HG03575 (cell line): ENCODE data around the gene AMIGO2.
"Not testable (repeated sequence)": the region's sequence is repeated elsewhere in the genome, so short reads cannot be mapped to it uniquely, and the experiment has no call there.

ENCODE experiments used
- ATAC-seq: cut with Tn5 transposase; IDR thresholded peaks from one replicate; pipeline ENCODE4 v1.9.1; 2021; ENCODE audit not compliant: unreplicated experiment, insufficient number of reproducible peaks, low FRiP score; ENCODE audit errors: extremely low read depth

Gene AMIGO2, protein sequence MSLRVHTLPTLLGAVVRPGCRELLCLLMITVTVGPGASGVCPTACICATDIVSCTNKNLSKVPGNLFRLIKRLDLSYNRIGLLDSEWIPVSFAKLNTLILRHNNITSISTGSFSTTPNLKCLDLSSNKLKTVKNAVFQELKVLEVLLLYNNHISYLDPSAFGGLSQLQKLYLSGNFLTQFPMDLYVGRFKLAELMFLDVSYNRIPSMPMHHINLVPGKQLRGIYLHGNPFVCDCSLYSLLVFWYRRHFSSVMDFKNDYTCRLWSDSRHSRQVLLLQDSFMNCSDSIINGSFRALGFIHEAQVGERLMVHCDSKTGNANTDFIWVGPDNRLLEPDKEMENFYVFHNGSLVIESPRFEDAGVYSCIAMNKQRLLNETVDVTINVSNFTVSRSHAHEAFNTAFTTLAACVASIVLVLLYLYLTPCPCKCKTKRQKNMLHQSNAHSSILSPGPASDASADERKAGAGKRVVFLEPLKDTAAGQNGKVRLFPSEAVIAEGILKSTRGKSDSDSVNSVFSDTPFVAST

DNA sequence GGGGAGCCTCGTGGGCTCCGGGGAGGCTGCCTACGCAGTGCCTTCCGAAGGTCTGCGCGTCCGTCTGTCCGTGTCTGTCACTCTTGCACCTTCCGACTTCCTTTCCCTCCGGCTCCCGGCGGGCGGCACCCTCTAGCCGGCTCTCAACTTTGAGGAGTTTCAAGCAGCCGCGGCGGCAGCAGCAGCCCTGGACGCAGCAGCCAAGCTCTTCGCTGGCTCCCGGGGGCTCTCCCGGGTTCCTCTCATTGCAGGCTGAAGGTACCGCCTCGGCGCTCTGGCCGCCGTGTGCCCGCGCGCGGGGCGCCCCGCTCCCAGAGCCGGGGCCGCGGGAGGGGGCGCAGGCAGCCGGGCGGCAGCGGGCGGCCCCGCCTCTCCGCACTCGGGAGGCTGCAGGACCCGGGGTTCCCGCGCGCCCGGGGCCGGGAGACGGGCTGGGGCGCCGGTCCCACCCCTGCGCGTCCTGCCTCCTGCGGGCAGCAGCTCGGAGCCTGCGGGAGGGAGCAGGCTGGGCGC is at the start of gene AMIGO2, which contains the start of gene PCED1B:
TSS of gene AMIGO2 (minus strand) at position 492 of the 513 bp plus-strand sequence. CDS start 957 bp downstream, outside the sequence.
TSS of gene PCED1B (plus strand) at position 154 of the 513 bp plus-strand sequence. CDS start 155,443 bp downstream, outside the sequence.
- no peak for ATAC-seq

DNA sequence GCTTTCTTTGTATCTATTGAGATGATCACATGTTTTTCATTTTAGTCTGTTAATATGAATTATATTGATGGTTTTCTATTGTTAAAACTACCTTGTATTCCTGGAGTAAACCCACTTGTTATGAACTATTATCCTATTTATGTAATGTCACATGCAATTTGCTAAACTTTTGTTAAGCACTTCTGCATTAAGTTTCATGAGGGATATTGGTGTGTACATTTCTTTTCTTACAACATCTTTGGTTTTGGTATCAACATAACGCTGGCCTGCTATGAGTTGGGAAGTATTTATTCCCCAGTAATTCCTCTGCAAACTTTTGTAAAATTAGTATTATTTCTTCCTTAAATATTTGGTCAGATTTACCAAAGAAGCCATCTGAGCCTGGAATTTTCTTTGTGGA is 46.5 kb upstream of the AMIGO2 start:
- ATAC-seq = no peak

DNA sequence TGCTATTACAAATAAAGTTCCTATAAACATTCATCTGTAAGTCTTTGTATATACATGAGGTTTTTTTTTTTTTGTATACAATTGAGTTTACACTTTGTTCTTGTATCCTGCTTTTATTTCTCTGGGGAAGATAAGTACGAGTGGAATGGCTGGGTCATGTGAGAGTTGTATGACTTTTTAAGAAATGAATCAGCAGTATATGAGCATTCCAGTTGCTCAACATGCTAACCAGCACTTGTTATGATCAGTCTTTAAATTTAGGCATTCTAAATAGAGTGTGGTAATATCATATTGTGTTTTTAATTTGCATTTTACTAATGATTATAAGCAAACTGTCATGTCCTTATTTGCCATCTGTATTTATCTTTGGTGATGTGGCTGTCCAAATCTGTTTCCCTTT is 44.7 kb upstream of the AMIGO2 start:
- no peak for ATAC-seq

DNA sequence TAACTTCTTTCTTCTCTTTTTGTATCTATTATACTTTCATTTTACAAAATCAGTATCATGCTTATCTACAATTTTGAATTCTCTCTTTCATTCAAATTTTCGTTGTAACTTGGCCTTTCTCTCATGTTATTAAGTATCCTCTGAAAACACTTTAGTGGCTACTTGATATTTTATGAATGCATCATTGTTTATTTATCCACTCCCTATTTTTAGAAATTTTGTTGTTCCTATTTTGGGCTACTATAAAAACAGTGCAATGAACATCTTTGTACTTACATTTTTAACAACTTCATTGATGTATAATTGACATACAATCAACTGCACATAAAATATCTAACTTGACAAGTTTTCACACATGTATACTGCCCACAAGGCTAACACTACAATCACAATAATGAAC is 44.0 kb upstream of the AMIGO2 start:
- ATAC-seq = no peak

DNA sequence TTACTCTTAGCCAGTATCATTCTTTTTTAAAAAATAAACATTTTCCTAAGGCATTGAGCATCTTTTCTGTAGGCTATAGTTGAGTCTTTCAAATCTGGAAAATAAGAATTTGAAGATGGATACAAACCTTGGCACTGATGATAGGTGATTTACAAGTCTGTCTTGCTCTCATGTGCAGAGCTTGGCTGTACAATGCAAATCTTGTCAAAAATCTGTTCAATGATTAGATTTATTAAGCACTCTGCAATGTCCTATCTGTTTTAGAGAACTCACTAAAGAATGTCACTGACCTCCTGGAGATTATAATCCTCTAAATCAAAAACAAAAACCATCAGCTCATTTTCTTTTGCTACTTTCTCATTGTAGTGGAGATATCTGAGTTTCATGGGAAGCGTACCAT is 42.8 kb upstream of the AMIGO2 start:
- no peak for ATAC-seq

DNA sequence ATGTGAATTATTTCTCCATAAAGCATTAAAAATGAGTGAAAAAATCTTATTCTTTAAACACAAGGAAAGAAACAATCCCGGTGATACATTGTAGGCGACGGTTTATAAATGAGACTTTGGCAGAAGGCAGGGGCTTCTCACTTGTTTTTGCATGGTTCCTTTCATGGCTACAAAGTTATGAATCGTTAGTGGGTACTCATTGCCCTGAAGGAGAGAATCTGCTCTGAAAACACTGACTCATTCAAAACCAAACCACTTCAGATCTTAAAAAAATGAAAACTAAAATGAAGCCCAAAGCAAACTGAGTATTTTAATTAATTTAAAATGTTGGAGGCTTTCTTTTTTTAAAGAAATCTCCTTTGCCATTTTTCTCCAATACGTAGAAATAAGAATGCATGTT is 41.4 kb upstream of the AMIGO2 start:
- no peak for ATAC-seq

DNA sequence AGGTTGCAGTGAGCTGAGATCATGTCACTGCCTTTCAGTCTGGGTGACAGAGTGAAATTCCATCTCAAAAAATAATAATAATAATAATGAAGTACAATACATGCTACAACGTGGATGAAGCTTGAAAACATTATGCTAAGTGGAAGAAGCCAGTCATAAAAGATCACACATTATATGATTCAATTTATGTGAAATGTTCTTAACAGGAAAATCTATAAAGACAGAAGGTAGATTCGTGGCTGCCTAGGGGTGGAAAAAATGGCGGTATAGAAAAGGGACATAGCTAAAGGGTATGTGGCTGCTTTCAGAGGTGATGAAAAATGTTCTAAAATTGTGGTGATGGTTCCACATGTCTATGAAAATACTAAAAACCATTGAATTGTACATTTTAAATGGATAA is 41.0 kb upstream of the AMIGO2 start:
- ATAC-seq = no peak

DNA sequence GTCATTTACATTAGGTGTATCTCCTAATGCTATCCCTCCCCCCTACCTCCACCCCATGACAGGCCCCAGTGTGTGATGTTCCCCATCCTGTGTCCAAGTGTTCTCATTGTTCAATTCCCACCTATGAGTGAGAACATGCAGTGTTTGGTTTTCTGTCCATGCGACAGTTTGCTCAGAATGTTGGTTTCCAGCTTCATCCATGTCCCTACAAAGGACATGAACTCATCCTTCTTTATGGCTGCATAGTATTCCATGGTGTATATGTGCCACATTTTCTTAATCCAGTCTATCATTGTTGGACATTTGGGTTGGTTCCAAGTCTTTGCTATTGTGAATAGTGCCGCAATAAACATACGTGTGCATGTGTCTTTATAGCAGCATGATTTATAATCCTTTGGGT is 37.5 kb upstream of the AMIGO2 start:
- not testable (repeated sequence) for ATAC-seq

DNA sequence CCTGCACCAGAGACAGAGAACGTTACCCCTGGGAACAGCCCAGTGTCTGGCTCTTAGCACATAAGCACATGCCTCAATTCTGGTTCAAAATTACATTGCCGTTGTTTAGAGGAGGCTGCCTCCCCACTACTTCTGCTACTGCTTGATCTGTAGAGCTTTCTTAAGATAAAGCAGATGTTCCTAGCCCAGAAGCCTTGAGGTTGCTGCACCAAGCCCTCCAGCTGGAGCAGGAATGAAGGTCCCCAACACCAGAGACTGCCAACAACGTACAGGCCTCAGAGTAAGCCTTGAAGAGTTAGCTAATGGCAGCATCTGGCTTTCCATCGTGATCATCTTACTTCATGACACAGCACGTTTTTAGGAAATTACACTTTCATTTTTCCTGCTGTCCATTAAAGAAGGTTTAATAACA is 34.7 kb upstream of the AMIGO2 start:
- no peak for ATAC-seq

DNA sequence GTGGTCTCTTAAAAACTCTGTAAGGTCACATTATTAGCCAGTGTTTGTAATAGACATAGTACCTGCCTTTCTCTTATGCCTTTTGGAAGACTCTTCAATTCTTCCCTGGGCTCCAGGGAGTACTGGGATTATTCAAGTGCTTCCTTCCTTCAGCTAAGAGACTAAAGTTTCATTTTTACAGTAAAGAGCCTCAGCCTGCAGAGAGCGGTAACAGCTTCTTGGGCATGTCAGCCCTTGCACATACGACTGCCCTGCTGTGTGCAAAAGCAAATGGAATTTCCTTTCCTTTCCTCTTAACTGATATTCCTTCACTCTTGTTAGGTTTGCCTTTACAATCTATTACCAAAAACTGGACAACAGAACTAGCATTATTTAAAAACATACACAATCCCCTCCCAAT is 32.9 kb upstream of the AMIGO2 start:
- no peak for ATAC-seq

DNA sequence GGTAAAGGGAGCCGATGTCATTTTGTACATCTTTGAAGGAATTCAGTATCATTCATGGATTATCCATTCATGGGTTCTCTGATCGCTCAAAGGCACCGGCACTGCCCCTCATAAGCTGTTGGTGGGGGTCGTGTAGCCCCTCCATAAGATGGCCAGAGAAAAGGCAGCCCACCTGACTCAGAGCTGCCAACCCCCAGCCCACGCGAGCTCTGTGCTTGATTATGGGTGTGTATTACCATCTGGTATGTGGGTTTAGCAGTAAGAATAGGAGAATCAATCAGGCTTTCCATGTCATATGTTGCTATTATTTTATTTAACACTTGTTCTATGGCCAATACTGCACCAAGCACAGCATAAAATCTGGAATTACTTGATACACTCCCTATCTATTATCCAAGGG is 32.1 kb upstream of the AMIGO2 start:
- no peak for ATAC-seq

DNA sequence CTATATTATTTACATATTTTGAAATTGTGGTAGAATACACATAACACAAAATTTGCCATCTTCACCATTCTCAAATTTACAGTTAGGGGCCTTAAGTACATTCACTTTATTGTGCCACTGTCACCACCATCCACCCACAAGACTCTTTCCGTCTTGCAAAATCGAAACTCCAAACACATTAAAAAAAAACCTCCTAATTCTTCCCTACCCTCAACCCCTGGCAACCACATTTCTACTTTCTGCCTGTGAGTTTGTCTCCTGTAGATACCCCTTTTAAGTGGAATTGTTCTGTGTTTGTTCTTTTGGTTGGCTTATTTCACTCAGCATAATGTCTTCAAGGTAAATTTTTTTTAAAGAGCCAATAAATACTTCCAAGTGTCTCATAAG is 31.6 kb upstream of the AMIGO2 start:
- no peak for ATAC-seq

DNA sequence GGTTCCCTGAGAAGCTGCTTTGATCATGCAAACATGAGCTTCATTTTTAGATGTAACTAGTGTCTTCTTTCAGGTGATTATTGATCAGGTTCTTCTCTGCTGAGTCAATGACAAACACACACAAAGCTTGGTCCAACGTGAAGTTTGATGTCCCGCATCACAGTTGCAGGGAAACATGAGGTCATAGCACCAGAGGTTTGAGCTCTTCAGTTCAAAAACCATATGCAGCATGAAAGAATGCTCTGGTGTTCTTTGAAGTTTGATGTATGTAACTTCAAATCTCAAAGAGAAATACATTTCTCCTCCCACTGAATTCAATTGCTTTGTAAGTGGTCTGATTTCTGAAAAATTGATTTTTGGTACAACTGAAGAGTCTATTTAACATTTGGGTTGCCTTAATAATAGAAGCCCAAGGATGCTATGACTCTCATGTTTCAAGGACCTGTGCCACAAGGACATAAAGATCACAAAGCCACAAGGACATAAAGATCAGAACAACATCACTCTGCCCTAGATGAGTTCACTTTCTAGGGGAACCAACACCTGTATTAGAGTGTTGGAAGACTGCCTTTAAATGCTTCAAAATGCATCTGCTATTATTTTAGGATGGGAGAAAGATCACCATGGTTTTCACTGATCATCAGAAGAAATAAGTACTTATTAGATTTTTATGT is 31.1 kb upstream of the AMIGO2 start:
- no peak for ATAC-seq

DNA sequence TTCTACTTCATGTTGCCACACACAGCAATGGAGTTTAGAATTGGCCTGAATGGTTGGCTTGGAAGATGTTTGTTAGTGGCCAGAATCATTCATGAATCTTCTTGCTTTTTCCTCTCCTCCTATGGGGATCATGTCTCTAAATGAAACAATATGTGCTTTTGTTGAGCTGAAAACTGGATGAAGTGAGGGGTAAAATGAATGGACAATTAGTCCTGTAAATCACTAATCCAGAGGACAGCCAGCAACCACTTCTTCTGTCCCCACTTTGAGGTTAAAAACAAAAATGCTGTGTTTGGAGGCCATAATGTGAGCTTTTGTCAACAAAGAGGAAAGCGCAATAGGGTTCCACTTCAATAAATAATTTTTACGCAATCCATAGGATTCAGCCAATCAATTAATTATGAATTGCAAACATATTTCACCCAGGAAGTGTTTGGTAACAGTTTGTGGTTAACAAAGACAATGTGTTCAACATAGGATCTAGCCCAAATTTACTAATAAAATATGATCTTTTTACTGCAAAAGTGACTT is 30.3 kb upstream of the AMIGO2 start:
- ATAC-seq = no peak

DNA sequence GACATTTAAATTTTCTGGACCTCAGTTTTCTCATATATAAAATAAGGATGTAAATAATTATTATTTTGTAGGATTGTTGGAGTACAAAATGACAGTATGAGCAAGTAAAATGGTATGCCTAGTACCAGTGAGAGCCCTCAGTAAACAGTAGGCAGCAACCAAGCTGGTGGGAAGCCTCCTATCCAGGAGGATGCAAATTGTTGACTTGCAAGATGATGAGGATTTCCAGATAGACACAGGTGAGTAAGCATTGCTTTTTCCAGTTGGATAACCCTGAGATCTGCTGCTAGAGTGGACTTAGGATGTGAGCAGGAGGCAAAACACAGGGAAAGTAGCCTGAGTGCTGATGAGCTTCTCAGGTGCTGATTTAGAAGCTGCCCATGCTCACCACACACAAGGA is 28.2 kb upstream of the AMIGO2 start:
- no peak for ATAC-seq

DNA sequence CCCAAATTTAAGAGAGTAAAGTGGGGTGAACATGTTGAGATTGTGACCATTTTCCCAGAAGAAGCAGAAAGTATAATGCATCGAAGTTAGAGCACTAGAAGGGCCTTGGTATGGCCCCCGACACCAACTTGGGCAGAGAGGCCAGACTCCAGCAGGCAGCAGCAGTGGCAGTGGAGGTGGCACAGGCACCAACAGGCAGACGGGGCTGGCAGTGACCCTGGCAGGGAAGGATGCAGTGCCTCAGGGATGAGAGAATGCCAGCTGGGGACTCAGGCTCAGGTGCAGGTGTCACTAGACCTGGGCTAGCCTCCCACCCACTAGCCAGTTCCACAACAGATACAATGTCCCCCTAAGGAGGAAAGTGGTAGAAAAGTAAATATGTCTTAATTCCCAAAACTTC is 27.7 kb upstream of the AMIGO2 start:
- no peak for ATAC-seq

DNA sequence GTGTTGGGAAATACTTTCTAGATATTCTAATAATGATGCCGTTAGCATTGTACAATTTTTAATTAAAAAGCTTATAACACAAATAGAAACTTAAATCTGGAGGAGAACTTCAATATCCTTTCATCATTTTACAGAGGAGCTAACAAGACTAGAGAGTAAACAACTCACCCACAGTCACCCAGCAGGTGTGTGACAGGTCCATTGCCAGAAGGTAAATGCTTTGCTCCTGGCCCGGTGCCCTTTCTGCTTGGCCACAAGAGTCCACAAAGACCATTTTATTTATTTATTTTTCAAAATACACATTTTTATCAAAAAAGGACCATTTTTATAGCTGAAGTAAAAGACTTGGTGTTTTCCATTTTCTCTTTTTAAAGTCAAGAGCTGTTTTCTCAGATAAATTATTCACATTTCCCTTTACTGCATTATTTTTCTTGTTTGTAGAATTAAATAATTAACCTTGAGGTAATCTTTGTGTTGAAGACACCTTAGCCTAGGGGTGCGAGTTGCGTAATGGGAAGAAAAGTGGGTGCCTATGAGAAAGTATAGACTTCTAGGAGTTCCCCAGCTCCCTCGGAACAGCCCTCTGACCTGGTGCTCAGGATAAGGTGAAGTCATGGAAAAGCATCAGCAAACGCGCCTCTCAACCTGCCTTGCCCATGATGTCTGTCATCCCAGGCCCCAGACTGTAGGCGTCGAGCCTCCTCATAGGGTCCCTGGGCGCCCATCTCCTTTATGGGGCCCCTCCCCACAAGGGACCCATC is 26.3 kb upstream of the AMIGO2 start:
- ATAC-seq = no peak

DNA sequence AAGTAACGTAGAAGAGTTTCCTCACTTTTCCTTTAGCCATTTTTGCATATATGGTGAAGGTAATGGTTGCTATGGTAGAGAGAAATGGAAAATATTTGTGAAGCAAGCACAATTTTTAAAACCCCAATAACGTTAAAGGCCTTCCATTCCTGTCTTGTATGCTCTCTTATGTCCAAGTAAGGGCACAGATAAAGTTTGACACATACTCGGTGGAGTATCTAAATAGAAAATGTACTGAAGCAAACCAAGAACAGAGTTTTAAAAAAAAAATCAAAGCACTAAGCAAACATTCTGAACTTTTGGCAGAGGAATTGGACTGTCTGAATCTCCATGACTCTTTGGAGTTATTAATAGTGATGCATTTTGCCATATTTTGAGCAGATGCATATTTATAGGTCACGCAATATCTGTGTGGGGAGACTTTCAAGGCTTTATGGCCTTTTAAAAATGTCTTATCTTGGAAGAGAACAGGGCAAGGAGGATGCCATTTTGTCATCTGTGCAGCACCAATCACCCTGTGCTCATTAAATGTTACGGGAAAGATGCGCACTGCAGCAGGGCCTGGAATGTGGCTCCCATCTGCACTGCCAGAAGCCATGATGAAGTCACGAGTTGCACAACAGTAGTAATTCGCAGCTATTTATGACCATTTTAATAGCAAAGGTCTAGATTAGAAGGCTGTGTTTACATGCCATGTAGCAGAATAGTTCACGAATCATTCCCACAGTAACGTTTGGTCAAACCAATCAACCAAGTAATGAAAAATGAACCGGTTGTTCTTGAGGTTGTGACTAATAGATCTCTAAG is 23.3 kb upstream of the AMIGO2 start:
- ATAC-seq = no peak
